Smooth muscle cell (in vitro differentiated cells): ENCODE results near the gene TSC22D1. TPM values are rescaled to one million over a fixed set of nuclear protein-coding genes. Genes with fewer than 3 reads are reported as not detected.

ENCODE experiments used
- DNase-seq: peaks from one replicate; lab custom pipeline; 2025; ENCODE audit not compliant: unreplicated experiment; lab: John Stamatoyannopoulos, UW
- H2AFZ ChIP-seq: fragments of 200-600 bp; sonication (generic); 2 replicates; pipeline ENCODE4 v1.6.0; 2016; ENCODE audit warnings: antibody characterized with exemption, low read depth, mild to moderate bottlenecking
- H3F3A ChIP-seq: fragments of 200-600 bp; sonication (generic); 2 replicates; pipeline ENCODE4 v1.6.0; 2017; ENCODE audit warnings: antibody characterized with exemption, low read depth
- H3K27ac ChIP-seq: fragments of 200-600 bp; sonication (generic); 2 replicates; pipeline ENCODE4 v1.5.1; 2016; ENCODE audit warnings: low read depth, mild to moderate bottlenecking
- H3K27me3 ChIP-seq: fragments of 200-600 bp; sonication (generic); 2 replicates; pipeline ENCODE4 v1.6.1; 2016; ENCODE audit warnings: low read depth, mild to moderate bottlenecking
- H3K36me3 ChIP-seq: fragments of 200-600 bp; sonication (generic); 2 replicates; pipeline ENCODE4 v1.5.1; 2016; ENCODE audit warnings: low read depth
- H3K4me1 ChIP-seq: fragments of 200-600 bp; sonication (generic); 2 replicates; pipeline ENCODE4 v1.5.1; 2016; ENCODE audit warnings: low read depth
- H3K4me2 ChIP-seq: fragments of 200-600 bp; sonication (generic); 2 replicates; pipeline ENCODE4 v1.6.0; 2016; ENCODE audit warnings: mild to moderate bottlenecking
- H3K4me3 ChIP-seq: fragments of 200-600 bp; sonication (generic); 2 replicates; pipeline ENCODE4 v1.5.1; 2016; ENCODE audit warnings: mild to moderate bottlenecking
- H3K79me2 ChIP-seq: fragments of 200-600 bp; sonication (generic); 2 replicates; pipeline ENCODE4 v1.6.0; 2016; ENCODE audit warnings: low read depth, mild to moderate bottlenecking
- H3K9ac ChIP-seq: fragments of 200-600 bp; sonication (generic); 2 replicates; pipeline ENCODE4 v1.6.0; 2016; ENCODE audit warnings: low read depth
- H3K9me3 ChIP-seq: fragments of 200-600 bp; sonication (generic); replicated peaks from 2 replicates; pipeline ENCODE4 v1.5.1; 2016; ENCODE audit warnings: low read depth
- H4K20me1 ChIP-seq: fragments of 200-600 bp; sonication (generic); 2 replicates; pipeline ENCODE4 v1.6.0; 2016; ENCODE audit warnings: low read depth
- CTCF ChIP-seq: fragments of 200-600 bp; sonication (generic); IDR thresholded peaks from 2 replicates; pipeline ENCODE4 v1.5.1; 2017; ENCODE audit warnings: borderline replicate concordance, mild to moderate bottlenecking, antibody characterized with exemption; ENCODE audit not compliant: insufficient read depth, poor library complexity, severe bottlenecking
- WGBS: methylation state at CpG from one replicate; pipeline ENCODE4 v1.1.7; 2016; ENCODE audit warnings: low lambda C conversion rate; 5-methylcytosine and 5-hydroxymethylcytosine counted together
- polyA plus RNA-seq: library from polyadenylated mRNA; unstranded; fragments of >200 nt; fragmentation: Nextera tagmentation; extraction: Ambion mirVana; gene quantifications from 2 replicates; pipeline ENCODE4 v1.2.1, GENCODE V29; 2016
- total RNA-seq: library from RNA; depleted of rRNA; stranded (reverse); fragments of >200 nt; gene quantifications from 2 replicates; pipeline ENCODE4 v1.2.3, GENCODE V29; 2014

Gene TSC22D1
- total and polyA plus RNA-seq, 2 experiments from 2014 or later: 117 to 159 TPM

DNA sequence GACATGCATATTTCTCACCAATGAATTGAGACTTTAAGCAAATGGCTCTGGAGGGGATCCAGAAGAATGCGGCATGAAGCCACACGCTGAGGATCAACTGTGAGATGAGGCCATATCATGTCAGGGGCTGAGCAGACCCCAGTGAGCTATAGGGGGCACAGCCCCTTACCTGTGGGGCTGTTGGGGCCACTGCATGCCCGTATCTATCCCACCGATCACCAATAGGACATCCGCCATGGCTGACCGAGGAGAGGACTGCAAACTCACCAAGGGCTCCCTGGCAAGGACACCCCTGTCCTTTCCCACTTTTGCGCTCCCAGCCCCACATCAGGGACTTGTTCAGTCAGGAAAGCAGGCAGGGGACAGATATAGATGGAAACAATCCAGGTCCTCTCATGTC lies 124.5 kb downstream of the TSC22D1 start:
- DNase-seq: no peak
- H3K4me2 ChIP-seq: no peak overlapping the region
- WGBS: 97% methylated on average over 7 of the region's 7 CpGs
- H3K4me3 ChIP-seq: no peak overlapping the region
- no peaks in the 10 kb centered on the region for H3K27me3 ChIP-seq
- H3K79me2 ChIP-seq: peaks cover 7% of the 10 kb centered on the region
- no peaks in the 10 kb centered on the region for H3K4me1 ChIP-seq
- no peaks in the 10 kb centered on the region for H3F3A ChIP-seq
- peaks cover 48% of the 10 kb centered on the region for H4K20me1 ChIP-seq
- no peaks in the 10 kb centered on the region for H3K9me3 ChIP-seq
- no peak overlapping the region for H2AFZ ChIP-seq
- no peaks in the 10 kb centered on the region for H3K36me3 ChIP-seq
- no peak overlapping the region for H3K9ac ChIP-seq
- TF ChIP-seq CTCF: no peak
- no peak overlapping the region for H3K27ac ChIP-seq

DNA sequence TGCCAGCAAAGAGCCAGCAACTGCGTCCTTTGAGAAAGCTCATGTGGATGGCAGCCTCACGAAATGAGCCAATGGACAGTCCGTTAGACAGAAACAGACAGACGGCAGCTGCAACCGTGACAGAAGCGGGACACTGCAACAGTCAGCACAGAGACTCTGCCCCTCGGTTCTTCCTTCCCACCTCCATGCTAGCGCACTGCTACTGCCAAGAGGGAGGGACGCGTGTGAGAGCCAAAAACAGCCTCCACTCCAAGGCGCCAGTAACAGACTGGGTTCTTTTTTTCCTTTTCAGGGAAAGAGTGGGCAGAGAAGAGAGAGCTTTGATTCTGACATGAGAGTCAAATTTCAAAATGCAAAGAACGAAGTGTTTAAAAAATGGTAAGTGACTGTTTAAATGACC lies 125.0 kb downstream of the TSC22D1 start:
- Histone ChIP-seq H3K4me3 (no peak overlapping the region), H3K36me3 (no peaks in the 10 kb centered on the region), H3K9me3 (no peaks in the 10 kb centered on the region), H3K79me2 (peaks cover 7% of the 10 kb centered on the region), H3F3A (no peaks in the 10 kb centered on the region), H3K27ac (no peak overlapping the region), H3K4me1 (no peaks in the 10 kb centered on the region), H3K4me2 (no peak overlapping the region), H3K27me3 (no peaks in the 10 kb centered on the region), H2AFZ (no peak overlapping the region), H4K20me1 (peaks cover 48% of the 10 kb centered on the region), H3K9ac (no peak overlapping the region)
- WGBS: 95% methylated on average over 12 of the region's 12 CpGs
- no peak for TF ChIP-seq CTCF
- no peak for DNase-seq

DNA sequence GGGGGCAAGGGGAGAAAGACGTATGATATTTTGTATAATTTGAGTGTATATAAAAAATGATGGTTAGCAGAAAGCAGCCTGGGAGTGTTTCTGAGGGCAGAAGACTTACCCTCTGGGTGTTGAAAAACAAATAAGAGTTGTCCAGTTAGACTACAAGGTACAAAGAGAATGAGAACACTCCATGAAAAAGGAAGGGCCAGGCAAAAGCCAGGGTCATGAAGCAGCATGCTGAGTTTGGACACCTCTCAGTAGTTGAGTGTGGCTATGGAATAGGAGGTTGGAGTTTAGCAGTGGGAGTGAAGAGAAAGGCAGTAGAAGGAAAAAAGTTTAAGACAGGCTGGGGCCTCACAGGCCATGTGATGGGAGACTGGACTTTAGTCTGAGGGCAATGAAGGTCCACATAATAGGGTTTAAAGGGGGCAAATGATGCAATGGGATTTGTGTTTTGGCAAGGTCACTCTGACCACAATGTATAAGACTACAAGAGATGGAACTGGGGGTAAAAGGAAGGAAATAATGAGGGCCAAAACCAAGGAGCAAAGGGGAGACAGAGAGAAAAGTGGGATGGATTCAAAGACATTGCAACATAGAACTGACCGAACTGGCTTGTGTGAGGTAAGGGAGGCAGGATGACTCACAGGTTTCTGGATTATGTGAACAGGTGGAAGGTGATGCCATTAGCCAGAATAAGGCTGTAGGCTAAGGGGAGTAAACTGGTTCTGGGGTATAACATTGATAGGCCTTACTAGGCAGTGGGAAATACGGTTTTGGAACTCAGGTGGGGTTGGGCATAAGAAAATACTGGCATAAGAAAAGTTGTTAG lies 125.9 kb downstream of the TSC22D1 start:
- DNase-seq: no peak
- H3F3A ChIP-seq: no peaks in the 10 kb centered on the region
- no peak overlapping the region for H3K4me2 ChIP-seq
- TF ChIP-seq CTCF: no peak
- no peak overlapping the region for H3K9ac ChIP-seq
- no peak overlapping the region for H2AFZ ChIP-seq
- peak overlapping the region; percentile 9 for H3K27ac ChIP-seq
- WGBS: 83% methylated on average over 3 of the region's 3 CpGs
- no peaks in the 10 kb centered on the region for H3K27me3 ChIP-seq
- H3K9me3 ChIP-seq: no peaks in the 10 kb centered on the region
- no peaks in the 10 kb centered on the region for H3K4me1 ChIP-seq
- peaks cover 7% of the 10 kb centered on the region for H3K79me2 ChIP-seq
- peaks cover 50% of the 10 kb centered on the region for H4K20me1 ChIP-seq
- no peaks in the 10 kb centered on the region for H3K36me3 ChIP-seq
- no peak overlapping the region for H3K4me3 ChIP-seq

- Histone ChIP-seq H2AFZ (no peak overlapping the region), H3K4me1 (no peaks in the 10 kb centered on the region), H3K27ac (no peak overlapping the region), H3K9me3 (no peaks in the 10 kb centered on the region), H4K20me1 (peaks cover 56% of the 10 kb centered on the region), H3F3A (no peaks in the 10 kb centered on the region), H3K27me3 (no peaks in the 10 kb centered on the region), H3K4me2 (no peak overlapping the region), H3K36me3 (no peaks in the 10 kb centered on the region), H3K4me3 (no peak overlapping the region), H3K9ac (no peak overlapping the region), H3K79me2 (peaks cover 15% of the 10 kb centered on the region)
- no peak for TF ChIP-seq CTCF
- WGBS: 78% methylated on average over 3 of the region's 3 CpGs
- DNase-seq: no peak
Observed at GRCh38 chr13:44448875-44449274, 127.3 kb downstream of the TSC22D1 start.
